Smooth muscle cell of the coronary artery (primary cell): ENCODE measurements around the gene CXorf51B. TPM values are rescaled to one million over a fixed set of nuclear protein-coding genes. Genes with fewer than 3 reads are reported as not detected.

Experiments
- total RNA-seq: library from RNA; depleted of rRNA; stranded (reverse); fragments of >200 nt; gene quantifications from 2 replicates; pipeline ENCODE4 v1.2.3, GENCODE V29; 2014; ENCODE audit warnings: low replicate concordance

Gene CXorf51B
- total RNA-seq: not detected in 2 replicates

GRCh38 chrX:146809471-146809870, at the start of gene CXorf51B:
TSS of gene CXorf51B (plus strand) at chrX:146809771. CDS start at chrX:146809792, 21 bp downstream.

DNA sequence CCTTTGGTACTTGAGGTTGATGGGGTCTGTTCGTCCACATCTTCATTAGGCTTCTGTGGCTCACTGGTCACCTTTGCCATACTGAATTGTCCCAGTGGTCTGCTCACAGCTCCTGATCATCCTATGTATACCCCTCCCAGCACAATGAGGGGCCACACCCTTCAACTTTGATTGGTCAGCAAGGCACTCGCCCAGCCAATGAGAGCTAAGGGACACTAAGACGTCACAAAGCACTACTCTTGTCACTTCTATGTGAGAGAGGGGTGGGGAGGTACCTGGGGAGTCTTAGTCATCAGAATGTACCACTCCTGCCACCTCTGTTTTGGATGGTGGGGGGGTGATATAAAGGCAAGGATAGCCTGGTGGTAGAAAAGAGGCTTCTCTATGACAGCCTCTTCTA, 5.1 kb downstream of the CXorf51B start, which contains the start of gene CXorf51A:
Gene CXorf51A, minus strand, starts transcription at position 101 of the 400 bp plus-strand sequence. Its CDS starts 21 bp downstream, at position 80.

Other genes starting within 250 kb of the CXorf51B start
- gene CXorf51A, start 5.0 kb downstream of the CXorf51B start, total RNA-seq: not detected in 2 replicates